ENCODE data around the gene CCN6.
A peak's percentile ranks its signal among the peaks of the same experiment; 100 is the strongest.

CCN6 gene

GRCh38 chr6:112033791-112034615, 19.9 kb upstream of the CCN6 start:
- no peak overlapping the region for H3K4me3 ChIP-seq (replicated peaks; ENCODE audit: low read depth, low read length)
- no peak for DNase-seq (ENCODE audit: low read depth)
- no peak for TF ChIP-seq CTCF (IDR thresholded peaks at IDR 0.05; ENCODE audit: low read length, missing control alignments)

GRCh38 chr6:112034616-112034995, 19.3 kb upstream of the CCN6 start:
- no peak overlapping the region for H3K4me3 ChIP-seq (replicated peaks; ENCODE audit: low read depth, low read length)
- no peak for DNase-seq (ENCODE audit: low read depth)
- TF ChIP-seq CTCF (IDR thresholded peaks at IDR 0.05; ENCODE audit: low read length, missing control alignments): no peak

- no peak for DNase-seq (ENCODE audit: low read depth)
- no peak overlapping the region for H3K4me3 ChIP-seq (replicated peaks; ENCODE audit: low read depth, low read length)
- no peak for TF ChIP-seq CTCF (IDR thresholded peaks at IDR 0.05; ENCODE audit: low read length, missing control alignments)
Measured at GRCh38 chr6:112036088-112036637, 17.7 kb upstream of the CCN6 start.

- H3K4me3 ChIP-seq (replicated peaks; ENCODE audit: low read depth, low read length): no peak overlapping the region
- DNase-seq (ENCODE audit: low read depth): peak; percentile 95
- TF ChIP-seq CTCF (IDR thresholded peaks at IDR 0.05; ENCODE audit: low read length, missing control alignments): no peak
Measured at GRCh38 chr6:112037783-112038216, 16.1 kb upstream of the CCN6 start.

- TF ChIP-seq CTCF (IDR thresholded peaks at IDR 0.05; ENCODE audit: low read length, missing control alignments): no peak
- peak; percentile 27 for DNase-seq (ENCODE audit: low read depth)
- H3K4me3 ChIP-seq (replicated peaks; ENCODE audit: low read depth, low read length): no peak overlapping the region
Measured at GRCh38 chr6:112038268-112038667, 15.6 kb upstream of the CCN6 start.

DNA sequence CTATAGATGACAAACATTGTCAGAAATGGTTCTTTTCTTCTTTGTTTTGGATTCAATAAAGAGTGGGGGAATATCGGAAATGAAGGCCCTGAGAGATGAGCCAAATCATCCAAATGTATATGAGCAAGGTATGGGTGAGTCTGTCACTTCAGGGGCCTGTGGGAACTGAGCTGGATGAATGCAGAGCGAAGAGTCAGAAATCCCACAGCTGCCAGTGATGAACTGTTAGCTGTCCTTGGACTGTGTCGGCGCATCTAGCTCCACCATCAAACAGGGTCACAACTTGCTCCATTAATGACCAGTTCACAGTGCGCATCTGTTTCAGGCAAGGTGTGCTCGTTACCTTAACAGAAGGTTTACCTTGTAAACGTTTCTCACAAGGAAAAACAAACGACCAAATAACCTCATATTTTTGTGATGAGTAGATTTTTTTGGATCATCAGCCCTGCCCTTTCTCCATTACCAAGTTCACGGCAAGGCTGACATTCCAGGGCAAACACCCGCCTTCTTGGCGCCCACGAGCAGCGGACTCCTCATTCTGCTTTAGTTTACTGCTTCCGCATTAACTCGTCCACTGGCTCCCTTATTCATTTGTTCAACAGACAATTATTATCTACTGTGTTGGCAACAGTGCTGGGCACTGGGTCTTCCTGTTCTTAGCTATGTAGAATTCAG, 15.0 kb upstream of the CCN6 start:
- DNase-seq (ENCODE audit: low read depth): no peak

More for the DNA sequence above, 15.0 kb upstream of the CCN6 start:
- no peak overlapping the region for H3K4me3 ChIP-seq (replicated peaks; ENCODE audit: low read depth, low read length)
- TF ChIP-seq CTCF (IDR thresholded peaks at IDR 0.05; ENCODE audit: low read length, missing control alignments): no peak

All from fibroblast of pulmonary artery (primary cell).